Mesenchymal stem cell (in vitro differentiated cells and primary cell): ENCODE results near the gene TNFAIP8L3.

Source experiments
- DNase-seq: peaks from one replicate; pipeline ENCODE4 v3.0.0-alpha.2; 2013
- H2AFZ ChIP-seq: one replicate; pipeline ENCODE4 v1.6.1; 2013; ENCODE audit warnings: low read depth, mild to moderate bottlenecking, control low read depth, inconsistent platforms, low read length, moderate library complexity
- H2AK5ac ChIP-seq: 2 replicates; pipeline ENCODE4 v1.6.1; 2013; ENCODE audit warnings: low read length, moderate library complexity, mild to moderate bottlenecking, inconsistent platforms; ENCODE audit not compliant: severe bottlenecking
- H2BK120ac ChIP-seq: one replicate; pipeline ENCODE4 v1.6.1; 2013; ENCODE audit warnings: low read depth, mild to moderate bottlenecking, inconsistent platforms, low read length, moderate library complexity
- H2BK12ac ChIP-seq, 2 experiments: one replicate each; pipeline ENCODE4 v1.6.1; 2013; ENCODE audit warnings: inconsistent platforms in 2 of 2, low read length in 2 of 2, mild to moderate bottlenecking in 2 of 2, moderate library complexity in 2 of 2, control low read depth in 1 of 2
- H2BK15ac ChIP-seq: one replicate; pipeline ENCODE4 v1.6.1; 2013; ENCODE audit warnings: mild to moderate bottlenecking, low read depth, inconsistent platforms; ENCODE audit not compliant: poor library complexity, severe bottlenecking
- H2BK5ac ChIP-seq: 2 replicates; pipeline ENCODE4 v1.6.1; 2013; ENCODE audit warnings: low read depth, mild to moderate bottlenecking, low read length, control low read depth, inconsistent platforms; ENCODE audit not compliant: poor library complexity, severe bottlenecking
- H3K14ac ChIP-seq, 2 experiments: one replicate each; pipeline ENCODE4 v1.6.1; 2013; ENCODE audit warnings: inconsistent platforms in 2 of 2, low read length in 2 of 2, control low read depth in 1 of 2, mild to moderate bottlenecking in 1 of 2, moderate library complexity in 1 of 2
- H3K18ac ChIP-seq, 2 experiments: one replicate each; pipeline ENCODE4 v1.6.1; 2013; ENCODE audit warnings: inconsistent platforms in 2 of 2, low read length in 2 of 2, control low read depth in 1 of 2, low read depth in 1 of 2, mild to moderate bottlenecking in 1 of 2
- H3K23ac ChIP-seq, 2 experiments: one replicate each; pipeline ENCODE4 v1.6.1; 2013; ENCODE audit warnings: inconsistent platforms in 2 of 2, low read length in 2 of 2, mild to moderate bottlenecking in 2 of 2, moderate library complexity in 2 of 2, control low read depth in 1 of 2
- H3K27ac ChIP-seq: 2 replicates; pipeline ENCODE4 v1.5.1; 2013; ENCODE audit warnings: mild to moderate bottlenecking, moderate library complexity, low read length, control low read depth, inconsistent platforms; ENCODE audit not compliant: poor library complexity, severe bottlenecking
- H3K27me3 ChIP-seq, 2 experiments: 2 replicates each; pipeline versions ENCODE4 v1.6.1 to v1.7.0; 2013; ENCODE audit warnings: low read length in 2 of 2, mild to moderate bottlenecking in 2 of 2, moderate library complexity in 2 of 2, control low read depth in 1 of 2, inconsistent platforms in 1 of 2; ENCODE audit not compliant: control insufficient read depth in 1 of 2, insufficient read depth in 1 of 2
- H3K36me3 ChIP-seq, 2 experiments: 2 replicates each; pipeline versions ENCODE4 v1.6.1 to v1.7.0; 2013; ENCODE audit warnings: low read length in 2 of 2, control low read depth in 1 of 2, inconsistent platforms in 1 of 2, low read depth in 1 of 2, mild to moderate bottlenecking in 1 of 2; ENCODE audit not compliant: insufficient read depth in 2 of 2, control insufficient read depth in 1 of 2
- H3K4ac ChIP-seq, 2 experiments: one replicate each; pipeline ENCODE4 v1.6.1; 2013; ENCODE audit warnings: inconsistent platforms in 2 of 2, low read length in 2 of 2, mild to moderate bottlenecking in 2 of 2, moderate library complexity in 2 of 2, control low read depth in 1 of 2, low read depth in 1 of 2
- H3K4me1 ChIP-seq: 2 replicates; pipeline ENCODE4 v1.6.1; 2013; ENCODE audit warnings: low read depth, low read length, control low read depth; ENCODE audit not compliant: control insufficient read depth, insufficient read depth
- H3K4me2 ChIP-seq: 2 replicates; pipeline ENCODE4 v1.6.1; 2013; ENCODE audit warnings: low read length, mild to moderate bottlenecking, inconsistent platforms; ENCODE audit not compliant: poor library complexity, severe bottlenecking
- H3K4me3 ChIP-seq, 2 experiments: 2 replicates each; pipeline versions ENCODE4 v1.5.1 to v1.7.0; 2013; ENCODE audit warnings: low read length in 2 of 2, mild to moderate bottlenecking in 2 of 2, control low read depth in 1 of 2, low read depth in 1 of 2; ENCODE audit not compliant: insufficient read depth in 1 of 2
- H3K79me1 ChIP-seq: replicated peaks from 2 replicates; pipeline ENCODE4 v1.6.1; 2013; ENCODE audit warnings: mild to moderate bottlenecking, control low read depth, low read length, inconsistent platforms; ENCODE audit not compliant: poor library complexity, severe bottlenecking
- H3K9ac ChIP-seq: 2 replicates; pipeline ENCODE4 v1.7.0; 2013; ENCODE audit warnings: mild to moderate bottlenecking, low read length, moderate library complexity
- H3K9me3 ChIP-seq: 2 replicates; pipeline ENCODE4 v1.7.0; 2013; ENCODE audit warnings: mild to moderate bottlenecking, low read length; ENCODE audit not compliant: control insufficient read depth
- H4K8ac ChIP-seq: one replicate; pipeline ENCODE4 v1.6.1; 2013; ENCODE audit warnings: inconsistent platforms, mild to moderate bottlenecking, low read length, moderate library complexity
- H4K91ac ChIP-seq: one replicate; pipeline ENCODE4 v1.6.1; 2013; ENCODE audit warnings: mild to moderate bottlenecking, low read length, inconsistent platforms
- whole genome bisulfite sequencing: methylation state at CpG from one replicate; pipeline ENCODE4 v1.1.7; 2013; ENCODE audit warnings: mixed read lengths; 5-methylcytosine and 5-hydroxymethylcytosine counted together

Gene TNFAIP8L3

GRCh38 chr15:51075826-51076523 lies 18.7 kb downstream of the TNFAIP8L3 start:
- Histone ChIP-seq H3K4me3 (no peak overlapping the region), H3K36me3 (no peaks in the 10 kb centered on the region), H3K9ac (no peak overlapping the region), H3K27me3 (peaks cover 0 to 21% of the 10 kb centered on the region in 2 experiments), H2BK12ac (no peak overlapping the region), H3K27ac (no peak overlapping the region), H2BK15ac (no peak overlapping the region), H4K91ac (no peak overlapping the region), H2BK5ac (no peak overlapping the region), H2AK5ac (no peak overlapping the region), H3K18ac (no peak overlapping the region), H3K14ac (no peak overlapping the region), H4K8ac (no peak overlapping the region), H3K9me3 (no peaks in the 10 kb centered on the region), H3K4me2 (no peak overlapping the region), H3K79me1 (no peaks in the 10 kb centered on the region), H3K4me1 (peaks cover 8% of the 10 kb centered on the region), H3K23ac (no peak overlapping the region), H2AFZ (no peak overlapping the region), H2BK120ac (no peak overlapping the region), H3K4ac (no peak overlapping the region)
- 87% methylated on average over 6 of the region's 7 CpGs for WGBS
- no peak for DNase-seq

GRCh38 chr15:51075364-51075763 lies 19.3 kb downstream of the TNFAIP8L3 start:
- Histone ChIP-seq H3K27me3 (peaks cover 0 to 21% of the 10 kb centered on the region in 2 experiments), H2BK12ac (no peak overlapping the region), H3K4me2 (no peak overlapping the region), H3K23ac (no peak overlapping the region), H2BK120ac (no peak overlapping the region), H2AK5ac (no peak overlapping the region), H3K36me3 (no peaks in the 10 kb centered on the region), H2AFZ (no peak overlapping the region), H3K9ac (no peak overlapping the region), H4K8ac (no peak overlapping the region), H3K4me1 (peaks cover 8% of the 10 kb centered on the region), H3K18ac (no peak overlapping the region), H3K14ac (no peak overlapping the region), H3K4me3 (no peak overlapping the region), H3K4ac (no peak overlapping the region), H2BK5ac (no peak overlapping the region), H3K79me1 (no peaks in the 10 kb centered on the region), H4K91ac (no peak overlapping the region), H2BK15ac (no peak overlapping the region), H3K27ac (no peak overlapping the region), H3K9me3 (no peaks in the 10 kb centered on the region)
- 80% methylated on average over 5 of the region's 5 CpGs for WGBS
- DNase-seq: no peak

DNA sequence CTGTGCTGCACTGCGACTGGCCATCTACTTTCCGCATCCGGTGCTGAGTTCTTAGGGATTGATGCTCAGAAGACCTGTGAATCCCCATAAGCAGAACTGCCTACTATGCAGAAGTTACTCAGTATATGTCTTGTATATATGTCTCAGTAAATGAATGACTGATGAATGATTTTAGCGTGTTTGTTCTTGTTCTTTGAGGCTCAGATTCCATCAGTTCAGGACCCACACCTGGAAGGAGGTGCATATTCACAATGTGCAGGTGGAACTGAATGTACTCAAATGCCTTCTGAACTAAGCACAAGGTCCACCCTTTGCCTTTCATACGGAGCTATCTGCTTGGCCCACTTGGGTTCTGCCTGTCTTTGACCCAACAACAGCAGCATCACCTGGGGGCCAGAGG lies 19.8 kb downstream of the TNFAIP8L3 start:
- Histone ChIP-seq H2AFZ (no peak overlapping the region), H3K4me3 (no peak overlapping the region), H3K14ac (no peak overlapping the region), H3K79me1 (no peaks in the 10 kb centered on the region), H3K27me3 (peaks cover 0 to 21% of the 10 kb centered on the region in 2 experiments), H4K8ac (no peak overlapping the region), H3K9ac (no peak overlapping the region), H3K4me1 (peaks cover 8% of the 10 kb centered on the region), H3K23ac (no peak overlapping the region), H4K91ac (no peak overlapping the region), H2BK120ac (no peak overlapping the region), H2BK5ac (no peak overlapping the region), H2BK12ac (no peak overlapping the region), H2AK5ac (no peak overlapping the region), H3K27ac (no peak overlapping the region), H3K9me3 (no peaks in the 10 kb centered on the region), H3K4me2 (no peak overlapping the region), H3K4ac (no peak overlapping the region), H3K36me3 (no peaks in the 10 kb centered on the region), H3K18ac (no peak overlapping the region), H2BK15ac (no peak overlapping the region)
- no peak for DNase-seq
- 91% methylated on average over 5 of the region's 5 CpGs for WGBS

DNA sequence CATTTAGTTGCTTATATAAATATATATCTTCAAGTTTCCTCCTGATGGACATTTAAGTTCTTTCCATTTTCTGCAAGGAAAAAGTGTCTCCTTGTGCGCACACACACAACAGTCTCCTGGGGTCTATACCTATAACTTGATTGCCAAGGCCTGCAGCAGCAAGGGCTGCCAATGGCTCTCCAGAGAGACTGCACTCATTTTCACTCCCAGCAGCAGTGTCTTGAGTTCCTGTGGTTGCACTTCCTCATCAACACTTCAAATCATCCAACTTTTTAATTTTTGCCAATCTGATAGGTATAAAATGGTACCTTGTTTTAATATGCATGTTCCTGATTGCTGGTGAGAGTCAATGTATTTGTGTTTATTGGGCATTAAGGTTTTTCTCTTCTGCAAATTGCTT lies 23.1 kb downstream of the TNFAIP8L3 start:
- H3K4me2 ChIP-seq: no peak overlapping the region
- H2AK5ac ChIP-seq: no peak overlapping the region
- H2AFZ ChIP-seq: no peak overlapping the region
- H3K23ac ChIP-seq: no peak overlapping the region
- H3K79me1 ChIP-seq: no peaks in the 10 kb centered on the region
- H3K9ac ChIP-seq: no peak overlapping the region
- peaks cover 0 to 14% of the 10 kb centered on the region in 2 experiments for H3K27me3 ChIP-seq
- H3K27ac ChIP-seq: no peak overlapping the region
- H3K18ac ChIP-seq: no peak overlapping the region
- no peak overlapping the region for H4K91ac ChIP-seq
- H3K9me3 ChIP-seq: no peaks in the 10 kb centered on the region
- no peak overlapping the region for H3K4ac ChIP-seq
- no peak overlapping the region for H2BK5ac ChIP-seq
- WGBS: 94% methylated on average over 1 of the region's 1 CpG
- H2BK15ac ChIP-seq: no peak overlapping the region
- no peak overlapping the region for H3K14ac ChIP-seq
- no peak overlapping the region for H2BK120ac ChIP-seq
- H3K4me1 ChIP-seq: no peaks in the 10 kb centered on the region
- no peak for DNase-seq
- H3K36me3 ChIP-seq: no peaks in the 10 kb centered on the region
- H2BK12ac ChIP-seq: no peak overlapping the region
- no peak overlapping the region for H3K4me3 ChIP-seq
- no peak overlapping the region for H4K8ac ChIP-seq
